Occipital lobe (tissue), 2 donors: Measurements from ENCODE around the gene SOHLH1. TPM values are rescaled to one million over a fixed set of nuclear protein-coding genes. Genes with fewer than 3 reads are reported as not detected.
"Not testable (repeated sequence)": the region's sequence is repeated elsewhere in the genome, so short reads cannot be mapped to it uniquely, and the experiment has no call there.

Experiments used
- DNase-seq: peaks from one replicate; lab custom pipeline; 2025; lab: John Stamatoyannopoulos, UW
- total RNA-seq: library from RNA; depleted of rRNA; stranded (reverse); fragments of >200 nt; gene quantifications from one replicate; pipeline ENCODE4 v1.2.3, GENCODE V29; 2014

The SOHLH1 gene
- total RNA-seq, 1 donor from 2014 or later, result not detected

DNA sequence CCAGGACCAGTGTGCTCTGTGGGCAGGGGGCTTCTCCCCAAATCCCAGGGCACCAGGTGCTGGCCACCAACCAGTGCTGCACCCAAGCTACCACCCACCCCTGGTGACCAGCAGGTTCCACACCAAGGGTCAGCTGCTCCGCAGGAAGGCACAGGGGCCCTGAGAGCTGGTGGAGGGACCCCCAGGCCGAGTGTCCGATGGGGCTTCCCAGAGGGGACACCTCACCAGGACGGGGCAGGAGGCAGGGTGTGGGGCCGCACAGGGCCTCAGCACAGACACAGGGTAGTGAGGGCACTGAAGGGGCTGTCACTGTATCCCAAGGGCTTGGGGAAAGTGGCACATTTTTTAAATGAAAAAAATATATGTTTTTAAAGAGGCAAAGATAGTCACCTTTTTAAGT is 18.1 kb downstream of the SOHLH1 start:
- DNase-seq, result no peak

DNA sequence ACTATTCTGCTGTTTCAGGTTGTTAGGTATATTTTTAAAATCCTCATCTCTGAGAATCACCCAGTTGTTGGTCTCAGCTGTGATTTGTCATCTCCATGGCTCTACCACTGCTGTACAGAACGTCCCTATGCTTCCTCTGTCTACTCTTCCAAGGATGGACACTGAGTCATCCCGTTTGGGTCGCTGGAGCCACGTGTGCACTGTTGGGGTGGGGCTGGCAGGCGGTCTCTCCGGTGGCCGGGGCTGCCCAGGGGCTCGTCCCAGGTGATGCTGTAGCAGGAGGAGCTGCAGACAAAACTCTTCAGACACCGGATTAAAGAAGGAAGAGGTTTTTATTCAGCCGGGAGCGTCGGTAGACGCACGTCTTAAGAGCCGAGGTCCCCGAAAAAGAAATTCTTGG is 19.2 kb downstream of the SOHLH1 start:
- DNase-seq, result no peak

DNA sequence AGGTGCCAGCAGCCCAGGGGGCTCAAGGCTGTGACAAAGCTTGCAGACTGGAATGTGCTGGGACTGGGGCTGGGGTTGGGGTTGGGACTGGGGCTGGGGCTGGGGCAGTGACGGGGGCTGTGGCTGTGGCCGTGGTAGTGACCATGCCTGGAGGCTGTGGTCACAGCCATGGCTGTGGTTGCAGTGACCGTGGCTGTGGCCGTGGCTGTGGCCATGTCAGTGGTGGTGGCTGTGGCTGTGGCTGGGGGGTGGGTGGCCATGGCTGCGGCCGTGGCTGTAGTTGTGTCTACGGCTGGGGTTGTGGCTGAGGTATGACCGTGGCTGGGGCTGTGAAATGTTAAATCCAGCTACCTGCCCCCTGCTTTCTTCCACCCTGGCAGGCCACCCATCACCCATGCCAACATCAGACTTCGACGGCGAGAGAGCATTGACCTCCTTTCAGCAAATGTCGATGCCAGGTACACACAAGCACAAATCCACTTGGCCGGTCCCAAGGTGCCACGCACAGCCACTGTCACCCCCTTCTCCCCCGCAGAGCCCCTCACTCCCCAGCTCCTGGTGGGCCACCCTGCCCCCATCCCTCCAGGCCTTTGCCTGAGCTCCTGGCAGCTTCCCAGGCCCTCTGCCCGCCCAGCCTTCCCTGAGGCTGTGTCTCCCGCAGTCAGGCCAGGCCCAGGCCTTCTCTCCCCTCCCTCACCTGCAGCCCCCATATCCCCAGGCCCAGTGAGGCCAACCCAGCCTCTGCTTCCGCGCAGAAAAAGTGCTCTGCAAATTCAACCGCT is 20.9 kb downstream of the SOHLH1 start:
- no peak for DNase-seq

DNA sequence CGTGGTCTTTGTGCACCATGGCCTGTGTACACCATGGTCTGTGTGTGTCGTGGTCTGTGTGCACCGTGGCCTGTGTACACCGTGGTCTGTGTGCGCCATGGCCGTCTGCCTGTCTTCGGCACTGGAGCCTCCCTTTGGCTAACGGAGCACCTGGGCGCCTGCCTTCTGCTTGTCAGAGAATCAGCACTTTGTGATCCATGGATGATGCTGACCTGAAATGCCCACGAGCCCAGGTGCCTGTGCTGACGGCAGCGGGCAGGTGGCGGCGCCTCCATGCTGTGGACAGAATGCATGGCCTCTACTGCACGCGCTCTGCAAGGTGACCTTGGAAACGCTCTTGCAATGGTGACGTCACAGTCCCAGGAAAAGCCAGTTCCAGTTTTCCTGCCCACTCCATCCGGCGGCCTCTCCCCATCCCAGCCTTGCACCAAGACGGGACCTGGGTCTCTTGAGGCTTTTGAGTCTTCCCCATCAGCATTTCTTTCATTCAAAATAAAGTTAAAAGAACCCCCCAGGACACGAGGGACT is 21.6 kb downstream of the SOHLH1 start:
- DNase-seq, result no peak

DNA sequence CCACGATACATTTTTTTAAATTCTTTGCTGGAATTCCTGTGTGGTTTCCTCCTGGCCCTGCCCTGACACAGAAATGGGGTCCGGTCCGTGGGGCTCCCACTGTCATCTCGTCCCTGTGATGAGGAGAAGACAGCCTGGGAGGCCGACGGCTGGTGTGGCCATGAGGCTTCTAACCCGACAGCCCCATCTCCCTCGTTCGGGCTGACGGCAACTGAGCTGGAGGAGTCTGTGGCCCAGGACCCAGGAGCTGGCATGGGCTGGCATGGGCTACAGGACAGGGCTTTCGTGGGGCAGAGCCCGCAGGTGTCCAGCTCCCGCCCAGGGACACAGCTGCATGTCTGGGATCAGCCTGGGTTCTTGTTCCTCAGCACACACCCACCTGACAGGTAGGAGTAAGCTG is 22.4 kb downstream of the SOHLH1 start:
- DNase-seq, result no peak

DNA sequence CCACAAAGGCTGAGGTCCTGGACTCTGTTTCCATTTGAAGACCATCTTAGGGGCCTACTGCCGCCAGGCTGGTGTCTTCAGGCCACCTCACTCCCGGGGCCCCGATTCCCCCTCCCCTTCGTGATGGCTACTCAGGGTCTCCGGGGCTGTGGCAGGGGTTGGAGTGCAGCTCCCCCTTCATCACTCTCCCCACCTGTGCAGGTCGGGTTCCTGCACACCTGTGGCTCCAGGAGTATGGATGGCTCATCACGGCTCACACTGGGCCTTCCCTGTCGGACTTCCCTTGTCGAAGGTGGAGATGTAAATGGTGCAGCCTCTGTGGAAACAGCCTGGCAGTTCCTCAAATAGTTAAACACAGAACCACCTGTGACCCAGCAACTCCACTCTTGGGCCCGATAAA is 24.3 kb downstream of the SOHLH1 start:
- DNase-seq, result no peak

DNA sequence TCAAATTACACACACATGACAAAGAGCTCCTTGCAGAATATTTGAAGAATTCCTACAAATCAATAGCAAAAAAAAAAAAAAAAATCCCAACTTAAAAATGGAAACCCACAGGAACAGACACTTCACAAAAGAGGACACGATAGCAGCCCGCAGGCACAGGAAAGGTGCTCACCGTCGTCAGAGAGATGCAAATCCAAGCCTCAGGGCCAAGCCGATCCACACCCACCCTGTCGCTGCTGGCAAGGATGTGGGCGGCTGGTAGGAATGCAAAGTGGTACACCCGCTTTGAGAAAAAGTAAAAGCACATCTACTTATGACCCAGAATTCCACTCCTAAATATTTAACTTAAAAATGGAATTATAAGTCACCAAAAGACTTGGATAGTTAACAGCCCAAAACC is 25.3 kb downstream of the SOHLH1 start:
- DNase-seq, result no peak

DNA sequence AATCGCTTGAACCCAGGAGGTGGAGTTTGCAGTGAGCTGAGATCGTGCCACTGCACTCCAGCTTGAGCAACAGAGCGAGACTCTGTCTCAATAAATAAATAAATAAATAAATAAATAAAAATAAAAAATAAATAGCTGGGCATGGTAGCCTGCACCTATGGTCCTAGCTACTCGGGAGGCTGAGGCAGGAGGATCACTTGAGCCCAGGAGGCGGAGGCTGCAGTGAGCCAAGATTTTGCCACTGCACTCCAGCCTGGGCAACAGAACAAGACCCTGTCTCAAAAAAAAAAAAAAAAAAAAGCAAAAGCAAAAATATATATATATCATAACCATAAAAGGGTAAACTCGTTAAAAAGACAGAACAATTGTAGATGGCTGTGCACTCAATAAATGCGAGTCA is 26.5 kb downstream of the SOHLH1 start:
- not testable (repeated sequence) for DNase-seq

DNA sequence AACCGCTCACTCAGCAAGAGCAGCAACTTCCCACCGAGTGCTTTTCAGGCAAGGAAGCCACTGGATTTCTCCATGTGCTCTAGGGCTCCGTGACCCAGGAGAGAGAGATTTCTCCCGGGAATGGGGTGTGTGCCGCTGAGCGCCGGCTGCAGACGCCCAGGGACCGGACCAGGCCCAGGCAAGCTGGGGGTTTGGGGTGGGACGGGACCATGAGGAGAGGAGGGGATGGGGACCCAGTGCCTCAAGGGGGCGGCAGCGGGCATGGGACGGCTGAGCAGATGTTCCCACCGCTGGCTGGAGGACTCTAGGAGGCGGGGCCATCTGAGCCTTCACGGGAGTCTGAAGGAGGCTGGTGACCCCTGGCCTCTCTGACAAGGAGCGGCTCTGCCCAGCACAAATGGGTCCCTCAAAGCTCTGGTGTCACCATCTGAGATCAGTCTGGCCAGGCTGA is 27.7 kb downstream of the SOHLH1 start:
- DNase-seq, result no peak

DNA sequence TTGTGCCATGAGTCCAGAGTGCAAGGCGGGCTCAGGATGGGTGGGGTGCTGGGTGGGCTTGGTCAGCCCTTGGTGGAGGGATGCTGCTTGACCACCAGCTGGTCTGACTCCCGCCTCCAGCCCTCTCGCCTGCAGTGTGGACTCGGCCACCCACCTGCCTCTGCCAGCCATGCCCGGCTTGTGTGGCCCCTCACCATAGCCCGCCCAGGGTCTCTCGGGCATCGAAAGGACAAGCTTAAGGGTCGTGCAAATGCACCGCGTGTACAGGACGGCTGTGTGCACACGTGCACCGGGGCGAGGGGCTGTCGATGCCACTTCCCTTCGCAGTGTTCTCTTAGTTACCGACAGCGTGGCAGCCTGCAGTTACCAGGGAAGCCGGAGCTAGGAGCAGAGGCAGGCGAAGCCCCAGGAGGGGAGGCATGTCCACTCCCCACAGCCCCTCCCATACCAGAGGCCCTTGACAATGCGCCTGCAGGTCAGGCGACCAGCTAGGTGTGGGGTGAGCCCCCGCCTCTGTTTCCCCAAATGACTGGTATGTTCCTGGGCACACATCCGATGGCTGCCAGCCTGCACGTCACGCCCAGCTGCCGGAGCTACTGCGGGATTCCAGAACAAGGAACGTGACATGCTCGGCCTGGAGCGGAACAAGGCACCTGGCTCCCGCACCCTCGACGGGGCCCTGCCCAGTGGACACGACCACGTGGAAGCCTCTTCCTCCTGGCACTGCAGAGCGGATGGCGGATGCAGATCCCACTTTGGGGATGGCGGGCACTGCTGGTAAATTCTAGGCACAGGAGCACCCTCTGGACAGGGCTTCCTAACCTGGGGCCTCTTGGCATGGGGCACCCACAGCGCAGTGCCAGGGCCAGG is 28.3 kb downstream of the SOHLH1 start:
- DNase-seq, result no peak

DNA sequence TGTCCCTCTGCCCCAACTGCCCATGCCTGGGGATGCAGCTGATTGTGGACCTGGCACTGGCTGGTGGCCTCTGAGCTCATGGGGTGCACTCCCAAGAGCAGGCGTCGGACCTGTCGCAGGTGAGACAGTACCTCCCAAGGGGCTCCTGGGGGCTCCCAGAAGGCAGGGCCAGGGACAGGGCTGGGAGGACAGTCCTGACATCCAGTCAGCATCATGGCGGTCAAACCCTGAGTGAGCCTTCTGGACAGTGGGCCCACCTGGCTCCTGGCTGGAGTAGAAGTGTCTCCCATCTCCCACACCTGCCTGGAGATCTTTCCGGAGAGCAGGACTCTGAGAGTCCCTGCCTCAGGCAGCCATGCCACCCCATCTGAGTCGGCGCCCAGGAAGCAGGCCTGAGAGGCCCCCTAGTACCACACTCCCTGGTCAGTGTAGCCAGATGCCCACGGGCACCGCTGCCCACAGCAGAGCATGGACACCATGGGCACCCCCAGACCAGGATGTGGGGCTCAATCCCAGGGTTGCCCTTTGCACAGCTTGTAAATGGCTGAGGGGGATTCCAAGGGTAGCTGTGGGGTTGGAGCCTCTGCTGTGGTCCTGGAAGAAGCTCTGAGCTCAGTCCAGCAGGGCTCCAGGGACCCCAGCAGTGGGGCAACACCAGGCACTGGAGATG is 29.5 kb downstream of the SOHLH1 start:
- no peak for DNase-seq

DNA sequence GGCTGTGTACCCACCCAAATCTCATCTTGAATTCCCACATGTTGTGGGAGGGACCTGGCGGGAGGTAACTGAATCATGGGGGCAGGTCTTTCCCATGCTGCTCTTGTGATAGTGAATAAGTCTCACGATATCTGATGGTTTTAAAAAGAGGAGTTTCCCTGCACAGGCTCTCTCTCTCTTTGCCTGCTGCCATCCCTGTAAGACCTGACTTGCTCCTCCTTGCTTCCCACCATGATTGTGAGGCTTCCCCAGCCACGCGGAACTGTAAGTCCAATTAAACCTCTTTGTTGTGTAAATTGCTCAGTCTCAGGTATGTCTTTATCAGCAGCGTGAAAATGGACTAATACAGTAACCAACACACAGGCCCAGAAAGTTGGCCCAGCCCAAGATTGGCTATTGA is 30.3 kb downstream of the SOHLH1 start:
- not testable (repeated sequence) for DNase-seq

DNA sequence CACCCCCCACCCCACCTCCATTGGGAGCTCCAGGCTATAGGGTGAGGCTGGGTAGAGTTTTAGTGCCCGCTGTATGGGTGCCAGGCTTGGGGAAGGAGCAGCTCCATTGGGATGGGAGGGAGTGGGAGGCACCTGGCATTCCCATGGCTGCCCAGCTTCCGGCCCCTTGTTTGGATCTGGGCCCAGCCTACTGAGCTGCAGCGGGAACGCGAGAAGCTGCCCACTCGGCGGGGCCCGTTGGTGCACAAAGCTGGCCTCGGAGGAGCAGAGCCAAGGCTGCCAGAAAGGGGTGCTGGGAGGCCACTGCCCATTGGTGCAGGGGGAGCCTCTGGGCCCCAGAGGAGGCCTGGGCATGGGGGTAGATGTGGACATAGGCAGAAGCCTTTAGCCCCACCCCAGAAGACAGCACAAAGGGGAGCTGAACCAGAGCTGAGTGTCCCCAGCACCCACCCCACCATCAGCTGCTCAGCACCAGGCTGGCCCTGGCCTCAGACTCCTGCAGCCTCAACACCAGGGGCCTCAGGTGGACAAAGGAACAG is 31.7 kb downstream of the SOHLH1 start:
- no peak for DNase-seq

DNA sequence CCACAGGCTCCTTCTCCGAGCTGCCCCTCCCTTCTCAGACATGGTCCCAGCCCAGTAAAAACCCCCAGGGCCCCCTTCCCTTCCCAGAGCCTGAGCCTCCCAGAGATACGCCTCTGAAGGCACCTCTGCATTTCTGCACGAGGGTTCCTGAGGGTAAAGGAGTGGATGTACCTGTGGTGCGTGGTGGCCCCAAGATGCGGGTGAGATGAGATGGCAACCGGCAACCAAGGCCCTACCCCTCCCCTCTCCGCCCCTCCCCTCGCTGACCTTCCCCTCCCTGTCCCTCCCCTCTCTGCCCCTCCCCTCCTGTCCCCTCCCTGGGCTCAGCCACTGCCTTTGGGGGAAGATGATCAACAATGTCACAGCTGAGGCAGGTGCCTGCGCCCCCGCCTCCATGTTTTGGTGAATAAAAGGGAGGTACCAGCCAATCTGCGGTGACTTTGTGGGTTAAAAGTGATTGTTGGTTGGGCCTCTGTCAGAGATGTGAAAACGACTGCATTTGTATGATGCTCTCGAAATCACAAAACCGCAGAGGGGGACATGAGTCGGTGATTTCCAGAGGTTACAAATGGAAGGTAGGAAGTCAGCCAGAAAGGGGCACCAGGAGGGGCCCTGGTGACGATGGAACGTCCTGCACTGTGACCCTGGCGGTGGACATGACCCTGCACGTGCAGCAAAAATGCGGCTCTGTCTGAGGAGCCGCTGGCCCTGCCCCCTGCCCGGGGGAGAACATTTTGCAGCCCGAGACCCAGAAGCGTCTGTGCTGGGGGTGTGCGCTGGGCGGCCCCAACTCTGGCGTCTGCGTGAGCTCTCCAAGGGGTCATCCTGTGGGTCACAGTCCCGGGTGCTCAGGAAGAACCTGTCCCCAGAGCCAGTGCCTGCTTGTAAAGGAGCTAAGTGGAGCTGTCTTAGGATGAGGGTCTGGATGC is 32.5 kb downstream of the SOHLH1 start:
- no peak for DNase-seq

DNA sequence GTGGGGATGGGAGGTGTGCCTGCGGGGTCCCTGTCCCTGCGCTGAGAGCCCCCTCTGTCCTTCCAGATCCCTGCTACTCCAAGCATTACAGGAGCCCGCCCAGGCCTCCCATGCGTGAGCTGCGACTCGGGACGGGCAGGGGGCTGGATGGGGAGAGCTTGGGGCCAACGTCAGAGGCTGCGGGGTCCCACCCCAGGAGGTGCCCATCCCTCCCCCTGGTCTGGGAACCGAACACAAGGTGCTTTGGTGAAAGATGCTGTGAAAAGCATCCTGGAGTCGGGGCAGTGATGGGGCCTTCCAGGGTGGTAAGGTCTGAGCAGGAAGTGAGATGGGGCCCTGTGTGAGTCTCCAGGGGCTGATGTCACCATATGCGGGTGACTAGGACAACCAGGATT is 33.5 kb downstream of the SOHLH1 start:
- DNase-seq, result no peak

DNA sequence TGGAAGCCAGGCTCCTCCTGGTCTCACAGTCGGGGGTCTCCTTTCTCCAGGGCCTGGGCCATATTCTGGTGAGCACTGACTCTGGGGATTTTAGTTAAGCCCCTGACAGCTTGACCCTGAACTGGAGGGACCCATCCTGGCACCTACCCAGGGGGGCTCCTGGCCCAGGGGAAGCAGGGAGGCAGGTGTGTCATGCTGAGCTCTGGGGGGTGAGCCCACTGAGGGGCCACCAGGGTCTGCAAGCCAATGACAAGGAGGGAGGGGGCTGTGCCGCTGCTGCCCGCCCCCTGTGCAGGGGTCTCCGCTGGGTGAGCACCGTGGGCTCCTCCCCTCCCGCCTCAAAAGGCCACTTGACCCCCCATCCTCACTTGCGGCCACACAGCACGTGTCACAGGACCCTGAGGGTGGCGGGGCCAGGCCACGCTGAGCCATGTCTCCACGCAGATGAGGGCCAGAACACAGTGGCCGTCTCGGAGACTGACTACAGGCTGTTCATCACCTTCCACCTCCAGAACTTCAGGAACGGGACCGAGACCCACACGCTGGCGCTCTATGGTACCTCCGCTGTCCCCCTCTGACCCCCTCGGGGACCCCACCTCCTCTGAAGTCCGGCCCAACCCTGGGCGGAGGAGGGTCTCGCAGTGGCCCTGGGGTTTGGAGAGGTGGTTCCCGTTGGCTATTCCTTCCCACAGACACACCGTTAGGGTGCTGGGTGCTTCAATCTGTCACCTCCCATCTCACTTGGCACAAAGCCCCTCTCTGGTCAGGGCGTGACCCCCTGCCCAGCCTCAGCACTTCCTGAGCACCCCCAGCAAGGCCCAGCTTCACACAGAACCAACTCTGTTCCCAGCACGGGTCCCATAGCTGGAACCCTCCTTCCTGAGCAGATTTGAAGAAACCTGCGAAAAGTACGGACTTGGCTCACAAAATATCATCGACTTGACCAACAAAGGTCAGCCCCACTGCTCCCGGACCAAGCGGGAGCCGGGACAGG is 34.2 kb downstream of the SOHLH1 start:
- no peak for DNase-seq

DNA sequence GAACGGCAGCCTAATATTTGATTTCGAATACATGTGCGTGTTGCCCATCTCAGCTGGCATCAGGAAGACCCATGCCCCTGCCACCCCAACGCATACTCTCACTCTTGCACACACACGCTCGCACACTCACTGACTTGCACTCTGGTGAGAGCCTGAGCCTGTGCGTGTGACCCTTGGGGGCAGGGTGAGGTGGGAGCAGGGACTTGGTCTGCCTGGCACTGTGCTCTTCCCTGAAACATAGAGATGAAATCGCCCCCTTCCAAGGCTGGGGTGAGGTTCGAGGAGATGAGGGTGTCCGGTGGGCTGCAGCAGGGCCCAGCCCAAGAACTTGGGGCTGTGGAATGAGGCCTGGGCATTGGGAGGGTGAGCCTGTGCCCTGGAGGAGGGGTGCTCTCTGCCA is 35.0 kb downstream of the SOHLH1 start:
- no peak for DNase-seq

DNA sequence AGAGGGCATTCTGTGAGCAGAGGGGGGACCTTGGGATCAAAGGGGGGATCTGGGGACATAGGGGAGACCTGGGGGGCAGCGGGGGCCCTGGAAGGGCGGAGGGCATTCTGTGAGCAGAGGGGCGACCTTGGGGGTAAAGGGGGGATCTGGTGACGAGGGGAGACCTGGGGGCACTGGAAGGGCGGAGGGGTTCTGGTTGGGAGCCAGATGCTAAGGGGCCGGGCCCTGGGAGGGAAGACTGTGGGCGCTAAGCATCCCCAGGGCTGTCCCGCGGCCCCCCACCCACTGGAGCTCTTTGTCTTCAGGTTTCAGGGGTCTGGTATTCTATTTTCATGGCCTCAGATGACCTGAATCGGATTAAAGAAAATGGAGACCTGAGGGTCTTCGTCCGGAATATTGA is 35.4 kb downstream of the SOHLH1 start:
- DNase-seq, result no peak

DNA sequence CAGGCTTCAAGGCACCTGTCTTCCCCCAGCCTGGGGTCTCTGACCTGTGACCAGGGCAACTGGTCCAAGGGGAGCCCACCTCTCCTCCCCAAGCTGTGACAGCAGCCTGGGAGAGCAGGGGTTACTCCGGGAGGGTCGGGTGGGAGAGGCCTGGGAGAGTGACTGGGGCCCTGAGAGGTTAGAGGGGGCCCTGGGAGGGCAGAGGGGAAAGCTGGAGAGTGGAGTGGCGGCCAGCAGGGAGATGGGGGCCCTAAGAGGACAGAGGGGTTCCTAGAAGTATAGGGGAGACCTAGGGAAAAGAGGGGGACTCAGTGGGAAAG is 35.9 kb downstream of the SOHLH1 start:
- no peak for DNase-seq
